HEK293 (cell line): Measurements from ENCODE around the gene GPR107.

ENCODE experiments used
- CTCF ChIA-PET: fragments of 350-600 bp; formaldehyde crosslinking; extraction: SDS; loops from one replicate; lab custom pipeline; 2021; ENCODE audit warnings: antibody characterized with exemption; lab: Yijun Ruan, JAX
- POLR2A ChIA-PET: fragments of 300-600 bp; formaldehyde crosslinking; extraction: SDS; loops from one replicate; lab custom pipeline; 2020; ENCODE audit warnings: antibody characterized with exemption, inconsistent platforms; lab: Yijun Ruan, JAX
- H3K27ac ChIP-seq: fragments of 200-500 bp; sonication (Bioruptor generic); 2 replicates; pipeline ENCODE4 v1.5.1; 2014; ENCODE audit warnings: low read depth, low read length, control low read depth, inconsistent platforms; ENCODE audit errors: extremely low read depth
- H3K36me3 ChIP-seq, 2 experiments: fragments of 200-500 bp in 1 of 2; sonication (Bioruptor generic) in 1 of 2; 1 replicate in 1 of 2; 2 replicates in 1 of 2; pipeline ENCODE4 v1.5.1; 2014 to 2017; ENCODE audit warnings: inconsistent platforms in 2 of 2, low read length in 2 of 2; ENCODE audit not compliant: control insufficient read depth in 2 of 2, insufficient read depth in 1 of 2
- H3K4me1 ChIP-seq: fragments of 200-500 bp; sonication (Bioruptor generic); 2 replicates; pipeline ENCODE4 v1.5.1; 2014; ENCODE audit warnings: mild to moderate bottlenecking, low read length, inconsistent platforms; ENCODE audit not compliant: control insufficient read depth, insufficient read depth
- H3K4me3 ChIP-seq: 2 replicates; pipeline ENCODE4 v1.5.1; 2011; ENCODE audit warnings: low read depth, mild to moderate bottlenecking, control low read depth, low read length, moderate library complexity
- H3K9me3 ChIP-seq: fragments of 200-500 bp; sonication (Bioruptor generic); 2 replicates; pipeline ENCODE4 v1.5.1; 2014; ENCODE audit warnings: low read depth, low read length, inconsistent platforms; ENCODE audit not compliant: control insufficient read depth, insufficient read depth
- EGR2 ChIP-seq: fragments of 450-650 bp; formaldehyde crosslinking; IDR thresholded peaks from 2 replicates; pipeline ENCODE4 v1.5.1; 2016; ENCODE audit warnings: low read depth, missing biosample characterization, missing genetic modification characterization
- ELK4 ChIP-seq: IDR thresholded peaks from 2 replicates; pipeline ENCODE4 v1.6.1; 2011; ENCODE audit warnings: mild to moderate bottlenecking, low read depth, low read length, borderline replicate concordance
- HOXA7 ChIP-seq: sonication (generic); formaldehyde crosslinking; IDR thresholded peaks from 2 replicates; pipeline ENCODE4 v1.8.1; 2022; ENCODE audit warnings: missing genetic modification reagents, borderline replicate concordance
- KLF10 ChIP-seq: fragments of 450-650 bp; IDR thresholded peaks from 2 replicates; pipeline ENCODE4 v1.5.1; 2018; ENCODE audit warnings: missing biosample characterization, mild to moderate bottlenecking, missing genetic modification characterization
- KLF9 ChIP-seq: fragments of 450-650 bp; formaldehyde crosslinking; IDR thresholded peaks from 2 replicates; pipeline ENCODE4 v1.5.1; 2016; ENCODE audit warnings: missing biosample characterization, missing genetic modification characterization, low read depth
- MZF1 ChIP-seq: fragments of 450-650 bp; formaldehyde crosslinking; IDR thresholded peaks from 2 replicates; pipeline ENCODE4 v1.5.1; 2017; ENCODE audit warnings: missing biosample characterization, missing genetic modification characterization, borderline replicate concordance
- PATZ1 ChIP-seq: fragments of 450-650 bp; formaldehyde crosslinking; IDR thresholded peaks from 2 replicates; pipeline ENCODE4 v1.5.1; 2016; ENCODE audit warnings: missing biosample characterization, missing genetic modification characterization
- PRDM10 ChIP-seq: fragments of 450-650 bp; formaldehyde crosslinking; IDR thresholded peaks from 2 replicates; pipeline ENCODE4 v1.5.1; 2016; ENCODE audit warnings: missing biosample characterization, missing genetic modification characterization
- YY1 ChIP-seq: fragments of 450-650 bp; formaldehyde crosslinking; IDR thresholded peaks from 2 replicates; pipeline ENCODE4 v1.5.1; 2018; ENCODE audit warnings: missing biosample characterization, missing genetic modification characterization
- ZBTB1 ChIP-seq: fragments of 450-650 bp; formaldehyde crosslinking; IDR thresholded peaks from 2 replicates; pipeline ENCODE4 v1.5.1; 2016; ENCODE audit warnings: missing biosample characterization, missing genetic modification characterization
- ZBTB10 ChIP-seq: fragments of 450-650 bp; formaldehyde crosslinking; IDR thresholded peaks from 2 replicates; pipeline ENCODE4 v1.5.1; 2016; ENCODE audit warnings: missing biosample characterization, missing genetic modification characterization
- ZBTB20 ChIP-seq: fragments of 450-650 bp; formaldehyde crosslinking; IDR thresholded peaks from 2 replicates; pipeline ENCODE4 v1.5.1; 2016; ENCODE audit warnings: missing biosample characterization, missing genetic modification characterization
- ZBTB48 ChIP-seq: fragments of 450-650 bp; formaldehyde crosslinking; IDR thresholded peaks from 2 replicates; pipeline ENCODE4 v1.5.1; 2016; ENCODE audit warnings: missing biosample characterization, missing genetic modification characterization
- ZEB2 ChIP-seq: fragments of 450-650 bp; formaldehyde crosslinking; IDR thresholded peaks from 2 replicates; pipeline ENCODE4 v1.5.1; 2016; ENCODE audit warnings: missing biosample characterization, missing genetic modification characterization
- ZIC2 ChIP-seq: fragments of 450-650 bp; formaldehyde crosslinking; IDR thresholded peaks from 2 replicates; pipeline ENCODE4 v1.5.1; 2016; ENCODE audit warnings: missing biosample characterization, missing genetic modification characterization
- ZNF174 ChIP-seq: fragments of 450-650 bp; formaldehyde crosslinking; IDR thresholded peaks from 2 replicates; pipeline ENCODE4 v1.5.0; 2017; ENCODE audit warnings: missing biosample characterization, mild to moderate bottlenecking, missing genetic modification characterization
- ZNF223 ChIP-seq: fragments of 450-650 bp; formaldehyde crosslinking; IDR thresholded peaks from 2 replicates; pipeline ENCODE4 v1.5.1; 2016; ENCODE audit warnings: missing biosample characterization, missing genetic modification characterization
- ZNF341 ChIP-seq: fragments of 450-650 bp; formaldehyde crosslinking; IDR thresholded peaks from 2 replicates; pipeline ENCODE4; 2016; ENCODE audit warnings: low read depth, missing biosample characterization, missing genetic modification characterization
- ZNF366 ChIP-seq: fragments of 450-650 bp; formaldehyde crosslinking; conservative IDR thresholded peaks from 2 replicates; pipeline ENCODE4 v1.5.1; 2016; ENCODE audit warnings: missing biosample characterization, missing genetic modification characterization
- ZNF37A ChIP-seq: fragments of 450-650 bp; IDR thresholded peaks from 2 replicates; pipeline ENCODE4 v1.5.1; 2018; ENCODE audit warnings: missing biosample characterization, missing genetic modification characterization
- ZNF398 ChIP-seq: fragments of 450-650 bp; formaldehyde crosslinking; IDR thresholded peaks from 2 replicates; pipeline ENCODE4 v1.5.1; 2017; ENCODE audit warnings: missing biosample characterization, missing genetic modification characterization
- ZNF416 ChIP-seq: fragments of 450-650 bp; formaldehyde crosslinking; IDR thresholded peaks from 2 replicates; pipeline ENCODE4 v1.5.1; 2016; ENCODE audit warnings: missing biosample characterization, missing genetic modification characterization
- ZNF555 ChIP-seq: fragments of 450-650 bp; formaldehyde crosslinking; conservative IDR thresholded peaks from 2 replicates; pipeline ENCODE4 v1.5.1; 2017; ENCODE audit warnings: missing biosample characterization, mild to moderate bottlenecking, missing genetic modification characterization, inconsistent platforms
- ZNF571 ChIP-seq: fragments of 450-650 bp; formaldehyde crosslinking; IDR thresholded peaks from 2 replicates; pipeline ENCODE4 v1.5.0; 2017; ENCODE audit warnings: missing biosample characterization, missing genetic modification characterization
- ZNF792 ChIP-seq: fragments of 450-650 bp; formaldehyde crosslinking; IDR thresholded peaks from 2 replicates; pipeline ENCODE4 v1.5.1; 2016; ENCODE audit warnings: missing biosample characterization, missing genetic modification characterization
- ZSCAN30 ChIP-seq: fragments of 450-650 bp; IDR thresholded peaks from 2 replicates; pipeline ENCODE4 v1.5.1; 2018; ENCODE audit warnings: missing biosample characterization, mild to moderate bottlenecking, missing genetic modification characterization, moderate library complexity

Gene GPR107

GRCh38 chr9:130186839-130187522, 133.3 kb downstream of the GPR107 start:
- no peaks in the 10 kb centered on the region for H3K4me1 ChIP-seq
- peak overlapping the region; percentile 18 for H3K4me3 ChIP-seq
- CTCF ChIA-PET, result interaction anchor here (0.6 to 2.5 kb wide), 5 partner anchors 13 to 1991 kb away, joined by 3 to 8 read pairs (median 4); no protein-coding TSS in a partner anchor
- H3K9me3 ChIP-seq, result no peaks in the 10 kb centered on the region
- POLR2A ChIA-PET, result interaction anchor here (1.1 to 1.3 kb wide), 2 partner anchors 9 to 14 kb away, joined by 4 to 5 read pairs; partner anchors contain the start of gene NCS1
- no peaks in the 10 kb centered on the region for H3K36me3 ChIP-seq
- H3K27ac ChIP-seq, result no peak overlapping the region
- TF ChIP-seq EGR2 (tag by site-specific recombination) (0 out of 2 replicates have a peak, but pooled peaks have one; percentile 16), ZNF37A (tag by site-specific recombination) (no peak), ZSCAN30 (tag by site-specific recombination) (no peak), ZNF223 (tag by site-specific recombination) (no peak), ELK4 (no peak), ZIC2 (tag by site-specific recombination) (peak; percentile 71), MZF1 (tag by site-specific recombination) (no peak), ZEB2 (peak; percentile 70), ZBTB1 (tag by site-specific recombination) (no peak), ZBTB48 (tag by site-specific recombination) (peak; percentile 67), ZNF555 (tag by site-specific recombination) (no peak), YY1 (no peak), ZNF366 (peak; percentile 39), PATZ1 (tag by site-specific recombination) (peak; percentile 67), HOXA7 (CRISPR knock-in tag) (no peak), ZNF416 (no peak), ZBTB10 (tag by site-specific recombination) (no peak), ZBTB20 (tag by site-specific recombination) (peak; percentile 11; the same call in 1 of the 2 replicates), ZNF792 (tag by site-specific recombination) (no peak), ZNF571 (no peak), KLF9 (tag by site-specific recombination) (no peak), ZNF398 (tag by site-specific recombination) (no peak), PRDM10 (tag by site-specific recombination) (peak; percentile 28; the same call in 1 of the 2 replicates), KLF10 (peak; percentile 71; the same call in 1 of the 2 replicates), ZNF341 (tag by site-specific recombination) (peak; percentile 97), ZNF174 (no peak)
